GM13976 (cell line): ENCODE results near the gene NPFF.

Experiments
- DNase-seq: peaks from one replicate; pipeline ENCODE4 v3.0.0; 2012; ENCODE audit warnings: low spot score
- CTCF ChIP-seq: IDR thresholded peaks from 2 replicates; pipeline ENCODE4 v1.5.1; 2012; ENCODE audit warnings: borderline replicate concordance, mild to moderate bottlenecking; ENCODE audit not compliant: insufficient read depth; ENCODE audit errors: extremely low read depth, missing control alignments, control extremely low read depth
- in situ Hi-C: fragments of 300-500 bp; cut with MboI; formaldehyde crosslinking; loops from one replicate; pipeline ENCODE4 v1.12.0; 2022; ENCODE audit warnings: low sequenced_read_pairs, mixed read lengths, inconsistent platforms; ENCODE audit not compliant: unreplicated experiment

The NPFF gene

DNA sequence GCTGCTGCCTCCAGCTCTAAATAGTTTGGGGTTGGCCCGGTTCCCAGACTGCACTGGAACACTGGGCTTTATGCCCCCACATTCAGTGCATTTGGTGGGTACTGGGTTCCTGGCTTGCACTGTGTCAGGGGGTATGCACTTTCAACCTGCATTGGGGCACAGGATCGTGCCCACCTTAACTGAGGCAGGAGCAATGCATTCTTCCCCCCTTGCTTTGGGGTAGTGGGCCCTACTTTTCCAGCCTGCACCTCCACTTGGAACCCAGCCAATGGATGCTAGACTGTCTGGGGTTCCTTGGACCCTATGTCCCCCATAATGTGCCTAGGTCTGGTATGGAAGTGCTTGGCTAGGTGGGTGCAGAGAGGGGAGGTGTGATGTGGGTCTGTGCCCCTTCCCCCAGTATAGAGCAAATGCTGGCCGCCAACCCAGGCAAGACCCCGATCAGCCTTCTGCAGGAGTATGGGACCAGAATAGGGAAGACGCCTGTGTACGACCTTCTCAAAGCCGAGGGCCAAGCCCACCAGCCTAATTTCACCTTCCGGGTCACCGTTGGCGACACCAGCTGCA, 5.6 kb downstream of the NPFF start:
- no peak for TF ChIP-seq CTCF
- in situ Hi-C loops, result no loop called here

DNA sequence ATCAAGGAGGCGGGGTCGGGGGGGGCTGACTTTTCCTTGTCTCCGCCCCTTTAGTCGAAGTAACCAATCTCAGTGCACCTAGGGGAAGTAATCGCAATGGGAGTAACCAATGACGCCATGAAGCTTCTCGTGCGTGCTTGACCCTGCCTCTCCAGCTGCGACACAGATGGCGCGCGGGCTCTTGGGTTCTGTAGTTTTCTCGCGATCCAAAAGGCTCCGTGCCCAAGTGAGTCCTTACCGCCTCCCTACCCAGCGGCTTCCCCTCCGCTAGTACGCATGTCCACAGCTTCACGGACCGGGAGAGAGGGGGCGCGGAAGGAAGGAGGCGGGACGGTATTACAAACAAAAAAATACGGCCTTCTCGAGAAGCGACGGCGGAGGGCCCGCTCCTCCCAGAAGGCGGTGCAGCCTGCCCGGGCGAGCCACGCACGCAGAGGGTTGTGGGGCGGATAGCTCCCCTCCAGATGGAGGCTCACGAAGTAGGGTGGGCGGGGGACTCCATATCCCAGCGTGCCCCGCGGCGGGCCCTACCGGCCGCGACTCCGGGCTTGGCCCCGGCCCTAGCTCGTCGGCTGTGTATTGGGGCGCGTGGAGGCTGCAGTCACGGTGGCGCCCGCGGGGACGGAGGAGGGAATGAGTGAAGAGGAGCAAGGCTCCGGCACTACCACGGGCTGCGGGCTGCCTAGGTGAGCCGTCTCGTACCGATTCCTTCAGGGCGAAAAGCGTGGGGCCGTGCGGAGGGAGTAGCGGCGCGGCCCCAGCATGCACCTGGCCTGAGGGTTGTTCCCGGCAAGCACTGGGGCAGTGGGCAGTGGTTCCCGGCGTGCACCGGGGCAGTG, 6.3 kb downstream of the NPFF start, which contains the start of gene TARBP2:
TSS of gene TARBP2 (plus strand) at position 508 of the 839 bp plus-strand sequence. CDS start at position 634, 126 bp downstream.
- no peak for TF ChIP-seq CTCF
- in situ Hi-C loops, result no loop called here
- DNase-seq, result peak; percentile 96

More for the DNA sequence above, 5.6 kb downstream of the NPFF start:
- no peak for DNase-seq

DNA sequence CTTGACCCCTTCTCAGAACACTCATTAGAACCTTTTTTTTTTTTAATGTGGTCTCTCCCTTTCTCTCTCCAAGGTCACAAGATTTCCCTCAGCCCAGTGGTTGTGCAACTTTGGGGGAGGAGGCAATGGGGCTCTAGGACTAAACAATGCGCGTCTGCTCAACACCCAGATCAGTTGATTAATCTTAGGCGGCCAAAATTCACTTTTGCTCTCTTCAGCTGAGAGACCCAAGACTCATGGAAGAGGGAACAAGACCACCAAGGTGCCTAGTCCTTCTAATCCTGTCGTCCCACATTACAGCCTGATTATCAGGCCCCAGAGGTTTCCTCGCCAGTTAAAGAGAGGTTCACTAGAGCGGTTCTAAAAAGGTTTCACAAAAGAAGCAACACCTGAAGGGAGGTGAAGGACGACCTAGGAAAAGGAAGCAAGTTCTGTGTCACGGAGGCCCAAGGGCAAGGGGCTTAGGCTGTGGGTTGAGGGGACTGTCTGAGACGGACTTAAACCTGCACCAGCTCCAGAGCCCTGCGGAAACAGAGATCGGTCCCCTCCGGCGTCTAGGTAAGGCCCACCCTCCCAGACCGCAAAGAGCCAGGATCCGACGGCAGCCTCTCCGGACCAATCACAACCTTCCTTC, 7.0 kb downstream of the NPFF start:
- in situ Hi-C loops, result no loop called here
- no peak for DNase-seq
- no peak for TF ChIP-seq CTCF

DNA sequence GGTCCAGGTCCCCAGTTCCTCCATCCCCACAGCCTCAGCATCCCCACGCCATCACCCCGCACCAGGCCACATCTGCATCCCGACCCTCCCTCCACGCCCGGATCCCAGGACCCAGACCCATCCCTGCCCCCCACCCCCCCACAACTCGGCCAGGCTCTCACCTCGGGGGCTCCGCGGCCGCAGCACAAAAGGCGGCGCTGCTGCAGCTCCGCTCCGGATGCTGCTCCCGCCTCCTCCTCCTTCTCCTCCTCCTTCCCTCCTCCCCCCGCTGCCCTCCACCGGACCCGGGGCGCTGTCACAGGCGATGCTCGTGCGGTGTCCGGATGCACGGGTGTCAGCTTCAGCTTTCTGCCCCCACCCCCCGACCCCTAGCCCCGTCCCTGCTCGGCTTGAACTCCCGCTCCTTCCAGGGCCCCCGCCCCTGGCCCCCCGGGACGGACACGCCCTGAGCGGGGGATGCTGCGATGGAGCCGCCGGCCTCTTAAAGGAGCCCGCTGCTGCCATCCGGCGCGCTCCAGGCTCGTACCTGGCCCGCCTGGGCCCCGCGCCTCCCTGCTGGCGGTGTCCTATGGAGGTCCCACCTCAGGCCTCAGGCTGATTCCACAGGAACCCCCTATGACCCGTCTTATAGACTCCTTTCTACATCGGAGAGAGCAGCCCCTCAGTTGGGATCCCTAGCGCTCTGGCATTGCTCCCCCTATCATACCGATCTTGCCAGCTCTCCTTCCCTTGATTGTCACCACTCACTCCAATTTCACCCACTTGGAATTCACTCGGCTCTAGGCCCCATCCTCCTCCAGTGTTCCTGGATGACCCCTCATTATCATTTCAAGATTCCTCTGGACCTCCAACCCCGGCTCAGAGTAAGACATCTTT, 7.8 kb downstream of the NPFF start, which contains the start of gene MAP3K12:
TSS of gene MAP3K12 (minus strand) at position 193 of the 876 bp plus-strand sequence. CDS start 12,067 bp downstream, outside the sequence.
- peak; percentile 70 for DNase-seq
- TF ChIP-seq CTCF, result peak; percentile 15
- in situ Hi-C loops, result no loop called here

DNA sequence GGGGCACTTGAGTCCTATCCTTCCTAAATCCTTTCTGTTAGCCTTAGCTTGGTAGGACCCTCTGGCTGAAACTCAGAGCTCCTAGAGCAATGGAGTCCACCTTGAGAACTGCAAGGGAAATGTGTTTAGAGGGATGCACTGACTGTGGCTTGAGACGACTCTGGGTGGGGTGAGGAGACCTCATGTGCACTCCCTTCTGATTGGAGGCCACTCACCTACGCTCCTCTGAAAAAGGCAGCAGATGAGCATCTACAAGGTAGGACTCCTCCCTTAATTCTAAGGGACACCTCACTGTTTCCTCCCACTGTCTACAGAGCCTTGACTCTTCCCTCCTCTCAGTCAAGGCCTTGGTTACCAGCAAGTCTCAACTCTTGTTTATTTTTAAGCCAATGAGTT, 9.1 kb downstream of the NPFF start:
- no peak for DNase-seq
- no peak for TF ChIP-seq CTCF
- in situ Hi-C loops, result no loop called here

DNA sequence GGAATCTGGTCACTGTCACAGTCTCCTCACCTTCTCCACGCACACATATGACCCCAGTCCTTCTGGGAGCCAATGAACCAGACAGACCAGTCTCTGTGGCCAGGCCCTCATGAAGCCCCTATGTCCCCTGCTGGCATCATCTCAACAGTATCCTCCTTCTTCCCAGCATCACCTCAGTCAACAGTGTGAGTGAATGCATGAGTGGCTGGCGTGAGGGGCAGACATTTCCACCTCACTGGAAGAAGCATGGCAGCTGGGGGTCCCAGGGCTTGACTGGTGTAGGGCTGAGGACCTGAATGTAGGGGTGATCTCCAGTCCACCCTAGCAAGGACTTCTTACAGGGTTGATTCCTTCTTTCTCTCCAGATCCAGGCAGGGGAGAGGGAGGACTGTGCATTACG, 9.8 kb downstream of the NPFF start:
- no peak for TF ChIP-seq CTCF

More for the DNA sequence above, 9.8 kb downstream of the NPFF start:
- DNase-seq, result no peak
- in situ Hi-C loops, result no loop called here
